Measurements from ENCODE around the gene MACROD2. TPM values are rescaled to one million over a fixed set of nuclear protein-coding genes. Genes with fewer than 3 reads are reported as not detected.

Gene MACROD2
- total RNA-seq, 1 donor from 2014 or later, result 6.7 TPM

GRCh38 chr20:15075586-15075985, 1080.3 kb downstream of the MACROD2 start:
- no peak overlapping the region for H3K4me3 Mint-ChIP-seq
- no peaks in the 10 kb centered on the region for H3K36me3 Mint-ChIP-seq
- H3K27me3 Mint-ChIP-seq, result no peaks in the 10 kb centered on the region
- peaks cover 21% of the 10 kb centered on the region for H3K4me1 Mint-ChIP-seq (ENCODE audit: unreplicated experiment)
- no peak overlapping the region for H3K27ac Mint-ChIP-seq
- H3K9me3 Mint-ChIP-seq, result no peaks in the 10 kb centered on the region
- no peak for TF ChIP-seq CTCF (conservative IDR thresholded peaks at IDR 0.05)
- no peak for DNase-seq (ENCODE audit: extremely low spot score, unreplicated experiment)

GRCh38 chr20:15076785-15077184, 1081.5 kb downstream of the MACROD2 start:
- H3K4me1 Mint-ChIP-seq (ENCODE audit: unreplicated experiment), result peaks cover 13% of the 10 kb centered on the region
- H3K9me3 Mint-ChIP-seq, result no peaks in the 10 kb centered on the region
- H3K27ac Mint-ChIP-seq, result no peak overlapping the region
- DNase-seq (ENCODE audit: extremely low spot score, unreplicated experiment), result no peak
- H3K4me3 Mint-ChIP-seq, result no peak overlapping the region
- TF ChIP-seq CTCF (conservative IDR thresholded peaks at IDR 0.05), result no peak
- no peaks in the 10 kb centered on the region for H3K27me3 Mint-ChIP-seq
- no peaks in the 10 kb centered on the region for H3K36me3 Mint-ChIP-seq

GRCh38 chr20:15077733-15078250, 1082.5 kb downstream of the MACROD2 start:
- H3K27me3 Mint-ChIP-seq, result no peaks in the 10 kb centered on the region
- H3K4me3 Mint-ChIP-seq, result peak overlapping the region; percentile 53
- no peak overlapping the region for H3K27ac Mint-ChIP-seq

GRCh38 chr20:15079594-15080340, 1084.5 kb downstream of the MACROD2 start:
- Mint-ChIP-seq H3K4me3 (no peak overlapping the region), H3K4me1 (ENCODE audit: unreplicated experiment) (peaks cover 19% of the 10 kb centered on the region), H3K9me3 (no peaks in the 10 kb centered on the region), H3K27me3 (no peaks in the 10 kb centered on the region), H3K27ac (no peak overlapping the region), H3K36me3 (no peaks in the 10 kb centered on the region)
- no peak for DNase-seq (ENCODE audit: extremely low spot score, unreplicated experiment)
- no peak for TF ChIP-seq CTCF (conservative IDR thresholded peaks at IDR 0.05)

More at GRCh38 chr20:15077733-15078250, 1082.5 kb downstream of the MACROD2 start:
- Mint-ChIP-seq H3K36me3 (no peaks in the 10 kb centered on the region), H3K4me1 (ENCODE audit: unreplicated experiment) (peaks cover 15% of the 10 kb centered on the region), H3K9me3 (no peaks in the 10 kb centered on the region)
- no peak for DNase-seq (ENCODE audit: extremely low spot score, unreplicated experiment)
- TF ChIP-seq CTCF (conservative IDR thresholded peaks at IDR 0.05), result no peak

GRCh38 chr20:15081261-15081660, 1085.9 kb downstream of the MACROD2 start:
- Mint-ChIP-seq H3K4me1 (ENCODE audit: unreplicated experiment) (peaks cover 19% of the 10 kb centered on the region), H3K4me3 (no peak overlapping the region), H3K27ac (no peak overlapping the region), H3K9me3 (no peaks in the 10 kb centered on the region), H3K27me3 (no peaks in the 10 kb centered on the region), H3K36me3 (no peaks in the 10 kb centered on the region)
- no peak for TF ChIP-seq CTCF (conservative IDR thresholded peaks at IDR 0.05)
- no peak for DNase-seq (ENCODE audit: extremely low spot score, unreplicated experiment)
